Spleen (tissue), 11 donors: ENCODE results near the gene C10orf143. TPM values are rescaled to one million over a fixed set of nuclear protein-coding genes. Genes with fewer than 3 reads are reported as not detected.

Experiments
- DNase-seq: peaks from one replicate; pipeline ENCODE4 v3.0.0-alpha.2; 2020
- H3K27ac ChIP-seq, 8 donors: fragments of 200-600 bp; sonication (generic) in 7 of 8; 1 replicate in 4 of 8; 2 replicates in 4 of 8; pipeline versions ENCODE4 v1.5.0 to v1.8.0; 2016 to 2021; ENCODE audit warnings: inconsistent platforms in 4 of 8, mild to moderate bottlenecking in 4 of 8, moderate library complexity in 1 of 8
- H3K27me3 ChIP-seq, 7 donors: fragments of 200-600 bp; sonication (generic) in 6 of 7; replicated peaks in 1 of 7; 1 replicate in 4 of 7; 2 replicates in 3 of 7; pipeline versions ENCODE4 v1.5.0 to v1.8.0; 2016 to 2021; ENCODE audit warnings: inconsistent platforms in 3 of 7, mild to moderate bottlenecking in 1 of 7
- H3K36me3 ChIP-seq, 6 donors: fragments of 200-600 bp; sonication (generic) in 5 of 6; 1 replicate in 4 of 6; 2 replicates in 2 of 6; pipeline versions ENCODE4 v1.5.0 to v1.8.0; 2016 to 2021; ENCODE audit warnings: inconsistent platforms in 2 of 6
- H3K4me1 ChIP-seq, 6 donors: fragments of 200-600 bp; sonication (generic) in 5 of 6; 1 replicate in 3 of 6; 2 replicates in 3 of 6; pipeline versions ENCODE4 v1.5.0 to v1.8.0; 2016 to 2021; ENCODE audit warnings: inconsistent platforms in 3 of 6
- H3K4me3 ChIP-seq, 8 donors: fragments of 200-600 bp; sonication (generic) in 7 of 8; 1 replicate in 4 of 8; 2 replicates in 4 of 8; pipeline versions ENCODE4 v1.5.0 to v1.8.0; 2016 to 2021; ENCODE audit warnings: inconsistent platforms in 4 of 8, mild to moderate bottlenecking in 4 of 8, moderate library complexity in 2 of 8
- H3K9me3 ChIP-seq, 8 donors: fragments of 200-600 bp; sonication (generic) in 7 of 8; 1 replicate in 4 of 8; 2 replicates in 4 of 8; pipeline versions ENCODE4 v1.5.0 to v1.8.0; 2016 to 2021; ENCODE audit warnings: inconsistent platforms in 4 of 8
- POLR2A ChIP-seq, 3 donors: fragments of 450-650 bp; IDR thresholded peaks; one replicate each; pipeline ENCODE4 v1.5.1; 2017; ENCODE audit warnings: antibody characterized with exemption in 3 of 3, mild to moderate bottlenecking in 1 of 3
- POLR2AphosphoS5 ChIP-seq, 3 donors: sonication (generic); formaldehyde crosslinking; IDR thresholded peaks; one replicate each; pipeline ENCODE4 v1.5.1; 2017; ENCODE audit warnings: antibody characterized with exemption in 3 of 3
- WGBS, 5 donors: extraction: QIAGEN DNeasy Blood & Tissue Kit in 3 of 5; methylation state at CpG; one replicate each; pipeline versions ENCODE4 v1.1.5 to v1.1.7; 2013 to 2018; 5-methylcytosine and 5-hydroxymethylcytosine counted together
- intact Hi-C: fragments of 100-400 bp; cut with DNase I; formaldehyde crosslinking; loops from one replicate; pipeline ENCODE4 v1.15.0; 2023; ENCODE audit warnings: low total_unique reads
- polyA plus RNA-seq, 3 donors: library from polyadenylated mRNA; stranded (reverse); fragments of 200-250 nt; gene quantifications; one replicate each; pipeline ENCODE4 v1.2.1, GENCODE V29; 2013
- total RNA-seq, 7 donors: library from RNA; depleted of rRNA in 3 of 7; stranded (reverse); fragments of >200 nt in 3 of 7; fragmentation: NEBNext Ultra II Directional in 4 of 7; extraction: Animal tissue kit (Norgen Biotek cat#: 25700) in 4 of 7; gene quantifications; one replicate each; pipeline versions ENCODE4 v1.1.0 to v1.2.1, GENCODE V29; 2016 to 2021
- TF ChIP-seq, protein P1 (sequence below), 11 experiments: fragments of 200-600 bp in 7 of 11; fragments of 450-650 bp in 4 of 11; sonication (generic) in 4 of 11; IDR thresholded peaks in 8 of 11; conservative IDR thresholded peaks in 3 of 11; 1 replicate in 7 of 11; 2 replicates in 4 of 11; pipeline versions ENCODE4 v1.4.0 to v1.8.0; 2016 to 2021; ENCODE audit warnings: antibody characterized with exemption in 11 of 11, inconsistent platforms in 4 of 11, mild to moderate bottlenecking in 1 of 11
- donor health status: healthy with polysubstance abuse.
- donor health status: DM: no; HTN: no; CAD: no; lungs with moderate emphysema.
- donor health status: DM: no; HTN: no; CAD: no.
- donor health status: Bipolar disorder and iron deficiency.
- donor health status: healthy.
- donor health status: DM: no; HTN: no; CAD: no.
- donor health status: DM: yes; HTN: yes; CAD: no.

The C10orf143 gene
- total and polyA plus RNA-seq, 10 donors, result 2.3 to 15.6 (median 5.1) TPM

DNA sequence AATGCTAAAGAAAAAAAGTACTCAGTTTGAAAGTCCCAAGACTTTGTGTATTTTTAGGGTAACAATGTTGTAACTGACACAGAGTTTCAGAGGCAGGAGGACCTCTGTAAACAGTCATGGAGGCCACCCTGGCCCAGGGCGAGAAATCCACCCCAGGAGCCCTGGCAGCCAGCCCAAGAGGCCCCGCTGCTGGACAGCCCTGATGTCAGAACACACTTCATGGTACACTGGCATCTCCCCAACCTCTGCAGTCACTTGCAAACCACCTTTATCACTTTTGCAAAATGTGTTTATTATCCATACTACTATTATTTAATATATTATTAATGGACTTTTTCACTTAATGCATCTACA is 30.2 kb downstream of the C10orf143 start:
- no peak for DNase-seq
- Histone ChIP-seq H3K4me3 (no peak overlapping the region), H3K36me3 (peaks cover 0 to 41% (median 8%) of the 10 kb centered on the region in 6 donors), H3K27me3 (no peaks in the 10 kb centered on the region), H3K4me1 (no peaks in the 10 kb centered on the region), H3K9me3 (peaks cover 0 to 13% (median 9%) of the 10 kb centered on the region in 8 donors), H3K27ac (no peak overlapping the region)
- TF ChIP-seq, protein P1, sequence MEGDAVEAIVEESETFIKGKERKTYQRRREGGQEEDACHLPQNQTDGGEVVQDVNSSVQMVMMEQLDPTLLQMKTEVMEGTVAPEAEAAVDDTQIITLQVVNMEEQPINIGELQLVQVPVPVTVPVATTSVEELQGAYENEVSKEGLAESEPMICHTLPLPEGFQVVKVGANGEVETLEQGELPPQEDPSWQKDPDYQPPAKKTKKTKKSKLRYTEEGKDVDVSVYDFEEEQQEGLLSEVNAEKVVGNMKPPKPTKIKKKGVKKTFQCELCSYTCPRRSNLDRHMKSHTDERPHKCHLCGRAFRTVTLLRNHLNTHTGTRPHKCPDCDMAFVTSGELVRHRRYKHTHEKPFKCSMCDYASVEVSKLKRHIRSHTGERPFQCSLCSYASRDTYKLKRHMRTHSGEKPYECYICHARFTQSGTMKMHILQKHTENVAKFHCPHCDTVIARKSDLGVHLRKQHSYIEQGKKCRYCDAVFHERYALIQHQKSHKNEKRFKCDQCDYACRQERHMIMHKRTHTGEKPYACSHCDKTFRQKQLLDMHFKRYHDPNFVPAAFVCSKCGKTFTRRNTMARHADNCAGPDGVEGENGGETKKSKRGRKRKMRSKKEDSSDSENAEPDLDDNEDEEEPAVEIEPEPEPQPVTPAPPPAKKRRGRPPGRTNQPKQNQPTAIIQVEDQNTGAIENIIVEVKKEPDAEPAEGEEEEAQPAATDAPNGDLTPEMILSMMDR (IDR thresholded peaks at IDR 0.05 in 8 of 11, conservative IDR thresholded peaks at IDR 0.05 in 3 of 11), result no peak
- TF ChIP-seq POLR2AphosphoS5 (IDR thresholded peaks at IDR 0.05), result no peak
- TF ChIP-seq POLR2A (IDR thresholded peaks at IDR 0.05), result no peak
- intact Hi-C loops, result no loop called here
- WGBS, 5 donors, result 88 to 96% (median 91%) methylated on average over 2 of the region's 2 CpGs

GRCh38 chr10:130079614-130080460 is 30.8 kb downstream of the C10orf143 start:
- Histone ChIP-seq H3K27ac (no peak overlapping the region), H3K27me3 (no peaks in the 10 kb centered on the region), H3K4me3 (no peak overlapping the region), H3K9me3 (peaks cover 0 to 13% (median 9%) of the 10 kb centered on the region in 8 donors), H3K4me1 (no peaks in the 10 kb centered on the region), H3K36me3 (peaks cover 0 to 45% (median 11%) of the 10 kb centered on the region in 6 donors)
- no peak for DNase-seq
- TF ChIP-seq POLR2A (IDR thresholded peaks at IDR 0.05) (no peak), POLR2AphosphoS5 (IDR thresholded peaks at IDR 0.05) (no peak)
- TF ChIP-seq, protein P1 (IDR thresholded peaks at IDR 0.05 in 8 of 11, conservative IDR thresholded peaks at IDR 0.05 in 3 of 11), result no peak
- intact Hi-C loops, result no loop called here
- WGBS, 5 donors, result 67 to 85% (median 81%) methylated on average over 4 of the region's 4 CpGs

DNA sequence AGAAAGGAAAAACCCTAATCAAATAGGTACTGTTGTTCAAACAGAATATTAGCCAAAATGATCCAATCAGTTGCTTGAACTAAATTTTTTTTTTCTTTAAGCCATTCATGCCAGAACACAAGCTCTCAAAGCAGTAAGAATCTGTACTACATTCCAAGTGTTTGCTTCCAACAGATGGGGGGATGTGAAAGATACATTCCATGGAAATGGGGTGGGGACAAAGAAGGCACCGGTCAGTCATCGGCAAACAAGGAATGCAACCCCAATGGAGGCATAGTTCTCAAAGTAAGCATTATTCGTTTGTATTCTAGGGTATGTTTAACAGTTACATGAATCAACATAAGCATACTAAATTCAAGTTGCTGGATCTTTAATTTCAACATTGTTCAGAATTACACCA is 32.5 kb downstream of the C10orf143 start:
- TF ChIP-seq, protein P1 (IDR thresholded peaks at IDR 0.05 in 8 of 11, conservative IDR thresholded peaks at IDR 0.05 in 3 of 11), result no peak
- no peak for TF ChIP-seq POLR2A (IDR thresholded peaks at IDR 0.05)
- no peak for TF ChIP-seq POLR2AphosphoS5 (IDR thresholded peaks at IDR 0.05)
- H3K36me3 ChIP-seq, result peaks cover 0 to 60% (median 16%) of the 10 kb centered on the region in 6 donors
- no peak overlapping the region for H3K27ac ChIP-seq
- 80 to 95% (median 89%) methylated on average over 3 of the region's 3 CpGs for WGBS, 5 donors
- H3K27me3 ChIP-seq, result no peaks in the 10 kb centered on the region
- H3K4me3 ChIP-seq, result no peak overlapping the region
- intact Hi-C loops, result no loop called here
- H3K4me1 ChIP-seq, result no peaks in the 10 kb centered on the region
- peaks cover 0 to 3% (median 1%) of the 10 kb centered on the region in 8 donors for H3K9me3 ChIP-seq
- DNase-seq, result no peak

DNA sequence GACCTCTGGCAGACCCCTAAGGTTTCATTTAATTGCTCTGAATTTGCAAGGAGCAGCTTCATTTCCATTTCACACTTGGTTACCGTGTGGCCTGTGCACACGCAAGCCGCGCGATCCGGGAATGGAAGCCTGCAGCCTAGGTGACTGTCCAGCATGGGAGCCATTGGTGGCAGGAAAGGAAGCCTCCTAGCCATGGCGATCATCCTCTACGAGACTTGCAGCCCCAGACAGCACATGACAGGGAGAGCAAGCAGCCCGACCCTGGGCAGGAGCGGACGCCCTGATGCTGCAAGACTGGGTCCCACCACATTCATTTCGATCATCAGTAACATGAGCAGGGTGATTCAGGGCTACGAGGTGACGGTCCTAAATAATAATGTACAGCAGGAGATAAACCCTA is 33.9 kb downstream of the C10orf143 start:
- intact Hi-C loops, result no loop called here
- H3K27me3 ChIP-seq, result no peaks in the 10 kb centered on the region
- no peak overlapping the region for H3K27ac ChIP-seq
- no peak for TF ChIP-seq POLR2AphosphoS5 (IDR thresholded peaks at IDR 0.05)
- TF ChIP-seq, protein P1 (IDR thresholded peaks at IDR 0.05 in 8 of 11, conservative IDR thresholded peaks at IDR 0.05 in 3 of 11), result no peak
- TF ChIP-seq POLR2A (IDR thresholded peaks at IDR 0.05), result no peak
- 96 to 98% (median 97%) methylated on average over 14 of the region's 14 CpGs for WGBS, 5 donors
- peaks cover 0 to 16% (median 11%) of the 10 kb centered on the region in 8 donors for H3K9me3 ChIP-seq
- H3K4me3 ChIP-seq, result no peak overlapping the region
- peaks cover 0 to 67% (median 16%) of the 10 kb centered on the region in 6 donors for H3K36me3 ChIP-seq
- DNase-seq, result no peak
- H3K4me1 ChIP-seq, result no peaks in the 10 kb centered on the region
